HT1080 (cell line): ENCODE data around the gene MACROD2. TPM values are rescaled to one million over a fixed set of nuclear protein-coding genes. Genes with fewer than 3 reads are reported as not detected.

Experiments used
- DNase-seq: peaks from one replicate; pipeline ENCODE4 v3.0.0-alpha.2; 2015; ENCODE audit warnings: low read depth
- total RNA-seq: library from RNA; depleted of rRNA; stranded (reverse); fragments of >200 nt; shearing (Covaris generic); gene quantifications from 2 replicates; pipeline ENCODE4 v1.2.3, GENCODE V29; 2014

MACROD2 gene
- total RNA-seq, 1 experiment from 2014 or later, result 1.2 TPM

DNA sequence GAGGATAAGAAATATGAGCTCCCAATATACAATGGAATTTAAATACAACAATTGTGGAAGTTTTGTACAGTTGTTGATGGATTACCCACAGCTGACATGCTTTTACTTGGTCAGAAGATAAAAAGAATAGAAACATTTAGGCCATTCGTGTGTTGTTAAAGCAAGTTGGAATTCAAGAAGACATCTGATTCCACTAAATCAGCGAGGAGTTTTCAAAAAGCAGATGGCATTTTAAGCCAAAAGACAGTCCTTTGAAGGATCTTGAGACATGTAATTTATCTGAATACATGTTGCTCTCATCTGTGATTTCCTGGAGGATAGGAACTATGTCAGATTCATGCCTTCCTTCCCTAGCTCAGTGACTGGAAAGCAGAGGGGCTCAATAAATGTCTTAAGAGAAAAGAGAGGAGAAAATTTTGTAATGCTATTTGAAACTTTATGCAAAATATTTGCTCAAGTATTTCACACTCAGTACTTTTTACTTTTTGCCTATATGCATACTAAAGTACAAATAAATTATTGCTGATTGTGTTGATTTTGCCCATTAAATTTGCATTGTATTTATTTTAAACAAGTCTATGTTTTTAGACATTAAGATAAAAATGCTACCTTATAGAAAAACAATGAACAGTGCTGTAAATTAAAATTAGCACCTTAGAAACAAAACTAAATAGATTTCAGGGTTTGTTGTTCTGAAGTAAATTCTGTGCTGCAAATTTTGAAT, 1075.9 kb downstream of the MACROD2 start:
- no peak for DNase-seq

DNA sequence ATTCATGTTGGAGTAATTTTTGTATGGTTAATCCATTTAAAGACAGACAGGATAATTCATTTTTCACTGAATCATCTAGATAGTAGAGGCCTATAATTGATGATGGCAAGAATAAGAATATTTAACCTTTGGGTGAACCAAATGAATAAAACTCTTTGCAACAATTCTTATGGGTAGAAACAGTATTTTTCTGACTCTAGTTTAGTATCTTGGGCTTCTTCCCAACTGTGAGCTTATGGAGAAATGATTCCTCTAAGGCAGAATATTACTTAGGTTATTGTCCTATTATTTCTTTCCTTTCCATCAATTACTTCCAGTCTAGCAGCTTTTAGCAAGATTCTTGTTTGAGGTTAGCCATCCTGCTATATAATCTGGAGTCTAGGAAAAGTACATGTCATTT, 1077.0 kb downstream of the MACROD2 start:
- no peak for DNase-seq

DNA sequence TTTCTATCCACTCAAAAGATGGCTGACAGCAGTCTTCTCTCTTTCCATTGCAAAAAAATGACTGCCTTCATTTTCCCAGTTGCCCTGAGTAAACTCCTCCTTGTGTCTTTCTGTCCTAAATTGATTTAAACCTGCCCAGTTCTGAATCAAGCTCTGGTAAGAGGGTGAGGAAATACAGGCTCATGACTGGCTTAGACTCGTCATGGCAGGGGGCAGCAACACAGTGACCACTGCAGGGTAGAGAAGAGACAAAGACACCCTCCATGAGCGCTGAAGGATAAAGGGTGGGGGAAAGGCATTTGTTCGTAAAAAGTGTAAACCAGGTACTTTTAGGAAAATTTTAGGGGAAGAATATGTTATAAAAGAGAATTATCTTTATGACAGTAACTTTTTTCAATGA, 1080.3 kb downstream of the MACROD2 start:
- no peak for DNase-seq

DNA sequence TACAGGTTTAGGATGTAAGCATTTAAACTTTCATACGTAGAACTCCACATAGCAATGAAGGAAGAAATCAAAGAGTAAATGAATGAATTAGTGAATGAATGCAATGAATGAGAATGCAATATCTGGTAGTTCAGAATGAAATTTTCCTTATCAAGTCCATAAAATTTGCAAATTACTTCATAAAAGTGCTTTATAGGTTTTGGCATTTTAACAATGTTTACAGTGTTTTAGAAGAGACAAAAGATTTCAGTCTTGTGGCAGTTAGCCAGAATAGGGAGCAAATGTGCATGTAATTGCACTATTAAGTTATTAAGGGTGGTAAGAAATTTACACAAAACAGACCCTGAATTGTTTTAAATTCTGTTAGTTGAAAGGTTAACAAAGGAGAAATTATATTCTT, 1081.5 kb downstream of the MACROD2 start:
- no peak for DNase-seq

DNA sequence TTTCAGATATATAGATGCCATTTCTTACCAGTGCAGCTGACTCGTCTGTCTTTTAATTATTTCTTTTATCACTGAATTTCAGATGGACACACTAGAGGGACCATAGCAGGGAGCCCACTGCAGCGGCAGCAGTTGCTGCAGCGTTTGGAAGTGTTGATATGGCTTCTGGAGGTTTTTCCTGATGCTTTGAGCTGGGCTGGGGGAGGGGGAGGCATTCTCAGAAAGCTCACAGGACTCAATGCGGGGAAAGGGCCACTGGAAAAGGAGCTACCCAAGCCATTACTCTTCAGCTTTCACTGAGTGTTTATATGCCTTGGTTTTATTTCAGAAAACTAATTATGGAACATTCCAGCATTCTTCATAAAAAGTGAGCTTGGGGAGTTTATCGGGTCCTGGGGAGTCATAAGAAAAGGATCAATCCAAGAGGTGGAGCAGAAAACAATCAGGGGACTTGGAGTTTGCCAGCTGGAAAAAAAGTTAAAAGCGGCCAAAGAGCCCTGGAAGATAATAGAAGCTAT, 1082.5 kb downstream of the MACROD2 start:
- no peak for DNase-seq

DNA sequence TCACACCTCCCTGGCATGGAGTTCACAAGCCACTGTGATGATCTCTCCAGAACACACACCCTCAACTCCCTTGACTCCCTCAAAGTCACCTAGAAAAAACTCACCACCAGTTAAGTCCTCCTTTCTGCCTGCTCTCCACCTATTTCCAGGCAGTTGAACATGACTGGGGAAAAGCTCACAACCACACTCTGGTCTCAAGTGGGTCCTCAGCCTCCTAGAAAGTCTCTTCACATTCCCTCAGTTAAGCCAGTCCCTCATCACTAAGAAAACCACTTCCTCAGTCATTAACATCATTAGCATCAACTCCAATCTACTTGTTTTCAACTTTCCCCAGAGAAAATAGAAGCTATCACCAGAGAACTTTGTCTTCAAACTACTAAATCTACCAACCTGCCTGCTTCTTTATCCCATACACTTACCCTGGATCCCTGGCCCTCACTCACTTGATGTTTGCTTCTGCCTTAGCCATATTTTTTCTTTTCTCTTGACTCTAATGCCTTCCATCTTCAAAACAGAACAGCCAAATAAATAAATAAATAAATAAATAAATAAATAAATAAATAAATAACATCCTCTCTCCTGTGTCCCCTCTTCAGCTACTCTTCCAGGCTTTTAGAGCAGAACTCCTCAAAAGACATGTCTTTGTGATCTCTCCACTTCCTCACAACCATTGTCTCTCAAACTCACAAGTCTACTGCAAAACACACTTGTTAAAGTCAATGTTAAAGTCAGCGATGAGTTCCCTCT, 1084.5 kb downstream of the MACROD2 start:
- DNase-seq, result no peak

DNA sequence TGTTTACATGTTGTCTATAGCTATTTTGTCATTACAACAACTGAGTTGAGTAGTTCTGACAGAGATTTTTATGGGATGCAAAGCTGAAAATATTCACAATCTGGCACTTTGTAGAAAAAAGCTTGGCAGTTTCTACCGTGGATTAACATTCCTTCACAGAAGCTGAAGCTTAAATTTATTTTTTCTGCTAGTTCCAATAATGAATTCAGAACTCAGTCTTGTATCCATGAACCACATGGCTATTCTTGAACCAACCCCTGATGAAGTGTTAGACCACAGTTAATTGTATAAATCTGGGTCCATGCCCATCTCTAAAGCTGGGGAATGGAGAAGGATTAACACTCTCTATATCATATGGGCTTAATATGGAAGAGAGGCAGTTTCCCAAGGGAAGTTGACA, 1085.9 kb downstream of the MACROD2 start:
- no peak for DNase-seq

DNA sequence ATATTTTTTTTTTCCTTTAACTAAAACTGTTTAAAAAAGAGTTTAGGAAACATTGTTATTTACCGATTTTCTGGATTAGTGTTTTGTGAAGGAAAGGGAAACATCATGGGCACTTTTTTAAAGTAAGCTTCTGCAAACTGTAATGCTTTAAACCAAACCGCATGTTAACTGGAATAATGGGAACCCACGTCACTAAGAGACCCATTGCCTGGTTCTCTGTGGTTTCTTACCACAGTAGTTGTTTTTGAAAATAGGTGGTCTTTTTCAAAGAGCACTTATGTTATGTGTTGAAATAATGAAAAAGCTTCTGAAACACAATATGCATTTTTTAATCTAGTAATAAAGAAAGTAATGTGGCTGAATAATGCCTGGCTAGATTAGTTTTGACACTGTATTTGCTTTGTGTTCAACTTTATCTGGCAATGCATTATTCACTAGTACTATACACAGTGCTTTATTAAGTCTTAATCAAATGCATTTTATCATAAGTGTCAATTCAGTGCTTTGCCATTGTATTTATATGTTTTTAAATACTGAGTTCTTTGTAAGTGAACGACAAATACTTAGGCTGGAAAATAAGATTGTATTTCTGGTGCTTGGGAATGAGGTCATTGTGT, 1096.2 kb downstream of the MACROD2 start:
- DNase-seq, result no peak

DNA sequence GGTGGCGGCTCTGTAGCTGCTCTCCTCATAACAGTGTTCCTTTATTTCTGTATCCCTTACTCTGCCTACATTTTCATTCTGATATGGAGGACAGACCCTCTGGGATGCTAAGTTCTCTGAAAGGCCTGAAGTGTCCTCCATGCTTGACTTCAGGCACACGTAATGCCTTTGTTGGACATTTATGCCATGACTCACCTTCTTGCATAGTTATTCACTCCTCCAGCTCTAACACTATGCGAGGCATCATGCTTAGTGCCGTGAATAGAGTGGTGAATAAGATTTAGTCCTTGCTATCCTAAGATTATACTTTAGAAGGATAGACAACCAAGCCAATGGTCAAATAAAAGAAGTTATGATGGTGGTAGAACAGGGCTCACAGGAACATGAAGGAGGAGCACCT, 1103.0 kb downstream of the MACROD2 start:
- DNase-seq, result peak; percentile 13

DNA sequence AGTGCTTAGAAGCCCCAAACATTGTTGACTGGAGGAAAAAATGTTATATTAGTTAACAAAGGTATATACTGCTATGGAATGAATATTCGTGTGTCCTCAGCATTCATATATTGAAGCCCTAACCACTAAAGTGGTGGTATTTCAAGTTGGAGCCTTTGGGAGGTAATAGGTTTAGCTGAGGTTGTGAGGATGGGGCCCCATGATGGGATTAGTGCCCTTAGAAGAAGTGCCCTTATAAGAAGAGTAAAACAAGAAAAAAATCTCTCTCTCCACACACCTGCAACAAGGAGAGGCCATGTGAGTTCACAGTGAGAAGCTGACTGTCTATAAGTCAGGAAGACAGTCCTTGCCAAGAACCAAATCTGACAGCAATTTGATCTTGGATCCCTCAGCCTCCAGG, 1103.8 kb downstream of the MACROD2 start:
- DNase-seq, result no peak

DNA sequence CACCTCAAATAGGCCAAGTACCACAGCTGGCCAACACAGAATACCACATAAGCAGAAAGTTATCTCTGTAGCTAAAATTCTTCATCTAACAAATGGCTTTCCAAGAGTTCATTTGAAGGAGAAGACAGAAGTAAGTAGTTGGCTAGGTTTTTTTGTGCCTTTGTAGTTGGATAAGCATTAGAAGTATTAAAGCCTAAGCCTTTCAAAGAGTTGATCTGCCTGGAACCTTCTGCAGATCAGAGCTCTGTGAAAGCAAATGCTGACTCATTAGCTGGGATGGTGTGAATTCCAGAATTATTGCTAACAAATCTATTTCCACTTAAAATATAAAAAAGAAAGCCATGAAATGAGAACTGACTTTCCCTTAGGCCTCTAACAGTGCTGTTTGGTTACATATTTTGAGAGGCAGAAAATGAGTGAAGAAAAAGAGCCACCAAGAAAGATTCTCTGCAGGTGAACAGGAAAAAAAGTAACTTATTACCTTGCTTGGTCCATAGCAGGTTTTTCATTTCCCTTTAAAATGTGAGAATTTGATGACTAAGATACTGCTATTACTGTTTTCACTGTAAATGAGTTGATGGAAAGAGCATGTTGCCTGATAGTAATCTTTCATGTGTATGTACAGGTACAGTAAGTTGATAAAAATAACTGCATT, 1105.3 kb downstream of the MACROD2 start:
- peak; percentile 4 for DNase-seq

DNA sequence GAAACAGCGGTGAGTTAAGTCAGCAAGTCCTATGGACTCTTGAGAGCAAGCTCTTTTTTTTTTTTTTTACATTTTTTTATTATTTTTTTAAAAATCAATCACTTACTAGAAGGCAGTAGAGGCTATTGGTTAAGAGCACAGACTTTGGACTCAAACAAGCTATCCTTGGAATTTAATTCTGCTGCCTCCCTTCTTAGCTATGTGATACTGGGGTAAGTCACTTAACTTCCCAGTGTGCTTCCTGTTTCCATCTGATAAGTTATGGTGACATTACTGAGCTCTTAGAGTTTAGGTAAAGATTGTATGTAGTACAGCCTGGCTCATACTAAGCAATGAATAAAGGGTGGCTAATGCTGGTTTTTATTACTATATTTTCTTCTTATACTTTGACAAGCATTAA, 1112.6 kb downstream of the MACROD2 start:
- DNase-seq, result no peak

DNA sequence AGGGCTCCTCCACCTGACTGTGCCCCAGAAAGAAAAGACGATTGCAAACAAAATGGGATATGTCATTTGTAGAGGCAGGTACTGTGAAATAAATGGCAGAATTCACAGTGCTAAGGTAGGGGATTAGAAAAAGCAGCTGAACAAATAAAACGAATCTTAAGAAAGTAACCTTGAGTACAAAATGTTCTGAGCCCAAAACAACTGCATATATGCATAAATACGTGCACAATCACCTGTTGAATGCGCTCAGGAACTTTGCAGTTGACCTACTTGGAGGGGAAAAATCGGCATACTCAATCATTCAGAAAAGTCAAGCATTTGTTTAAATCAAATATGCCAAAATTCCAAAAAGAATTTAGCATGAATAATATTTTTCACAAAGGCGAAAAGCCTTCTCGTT, 1114.2 kb downstream of the MACROD2 start:
- no peak for DNase-seq

DNA sequence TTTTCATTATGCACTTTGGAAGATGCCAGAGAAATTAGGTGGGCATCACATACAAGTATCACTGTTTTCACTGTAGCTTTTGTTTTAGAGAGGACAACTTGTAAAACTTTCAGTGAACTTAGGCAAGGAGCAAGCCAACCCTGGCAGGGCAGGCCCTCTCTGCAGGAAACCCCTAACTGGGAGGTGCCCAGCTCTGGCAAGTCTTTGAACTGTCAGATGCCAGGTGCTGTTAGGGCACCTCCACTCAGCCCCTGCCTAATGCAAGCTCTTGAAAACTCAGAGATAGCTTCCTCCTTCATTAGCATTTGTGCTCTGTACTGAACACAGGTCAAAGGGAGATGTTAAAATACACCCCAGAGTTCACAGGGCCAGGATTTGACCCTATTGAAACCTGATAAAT, 1116.3 kb downstream of the MACROD2 start:
- DNase-seq, result no peak

DNA sequence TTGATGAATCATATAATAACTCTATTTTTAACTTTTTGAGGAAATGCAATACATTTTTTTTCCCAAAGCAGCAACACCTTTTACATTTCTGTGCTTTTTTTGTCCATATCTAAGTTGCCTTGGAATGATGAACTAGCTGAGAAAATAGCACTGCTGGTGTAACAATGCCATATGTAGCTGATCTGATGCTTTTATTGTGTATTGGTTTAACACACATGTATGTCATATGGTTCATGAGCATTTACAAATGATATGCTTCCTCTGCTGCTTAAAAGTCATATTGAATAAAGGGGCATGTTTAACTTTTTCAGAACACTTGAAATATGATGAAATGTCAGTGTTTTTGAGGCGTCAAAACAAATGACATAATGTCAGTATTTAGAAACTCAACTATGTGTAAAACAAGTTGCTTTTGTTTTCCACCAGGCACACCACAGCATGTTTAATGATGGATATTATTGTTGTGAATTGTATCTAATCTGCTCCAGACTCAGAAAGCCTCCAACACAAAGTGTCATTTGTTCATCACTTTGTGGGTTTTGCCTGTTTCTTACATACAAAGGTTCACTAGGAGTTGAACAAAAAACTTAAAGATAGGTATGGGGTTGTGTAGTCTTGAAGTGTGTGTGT, 1117.9 kb downstream of the MACROD2 start:
- no peak for DNase-seq

DNA sequence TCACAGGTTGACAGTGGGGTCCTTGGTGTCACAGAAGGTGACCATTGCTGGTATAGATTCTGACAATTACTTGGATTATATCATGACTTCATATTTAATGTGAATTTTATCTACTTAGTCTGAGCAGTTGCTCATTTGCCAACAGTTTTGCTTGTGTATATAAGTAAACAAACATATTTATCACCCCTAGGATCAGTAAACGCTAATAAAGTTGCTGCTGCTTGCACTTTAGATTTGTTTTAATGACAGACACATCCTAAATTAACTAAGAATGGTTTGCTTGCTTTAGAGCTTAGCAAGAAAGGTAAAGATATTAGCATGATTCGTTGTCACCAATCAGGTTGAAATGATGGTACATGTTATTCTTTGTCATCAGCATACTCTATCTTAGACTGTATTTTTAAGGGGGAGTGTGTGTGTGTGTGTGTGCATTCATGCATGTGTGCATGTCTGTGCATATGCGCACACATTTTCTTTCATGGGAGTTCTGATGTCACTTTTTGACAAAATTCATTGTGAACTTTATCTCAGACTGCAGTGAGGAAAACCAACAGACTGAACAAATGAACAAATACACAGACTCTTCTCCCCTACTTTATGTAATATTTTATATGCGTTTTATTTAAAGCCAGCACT, 1124.7 kb downstream of the MACROD2 start:
- no peak for DNase-seq

DNA sequence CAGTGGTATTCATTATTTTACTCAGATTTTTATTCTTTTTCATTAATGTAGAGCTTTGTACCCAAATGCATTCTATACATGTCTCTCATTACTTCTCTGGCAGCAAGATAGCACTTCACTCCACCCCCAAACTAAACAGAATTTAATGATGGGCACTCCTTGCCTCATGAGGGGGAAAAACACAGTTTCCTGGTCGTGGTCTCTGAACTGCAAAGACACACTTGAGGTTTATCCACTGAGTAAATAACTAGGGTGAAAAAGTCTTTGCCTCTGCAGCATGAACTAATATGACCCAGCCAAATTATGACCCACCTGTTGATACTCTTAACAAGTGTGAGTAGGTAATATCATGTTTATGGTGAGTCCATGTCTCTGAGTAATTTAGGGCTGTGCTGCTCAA, 1127.3 kb downstream of the MACROD2 start:
- no peak for DNase-seq

DNA sequence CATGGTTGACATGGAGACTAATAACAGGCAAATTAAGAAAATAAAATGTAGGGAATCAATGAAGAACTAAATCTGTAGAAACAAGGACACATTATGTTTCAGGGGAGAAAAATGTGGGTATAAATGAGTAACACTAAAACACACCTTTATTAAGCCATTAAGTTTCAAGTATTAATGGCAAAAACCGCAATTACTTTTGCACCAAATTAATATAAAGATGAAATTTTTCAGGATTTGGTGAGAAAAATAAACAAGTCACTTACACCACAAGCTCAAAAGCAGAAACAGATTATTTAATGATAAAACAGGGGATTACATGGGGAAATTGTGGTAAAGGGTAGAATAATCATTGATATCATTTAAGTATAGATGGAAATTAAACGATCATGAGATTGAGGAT, 1135.9 kb downstream of the MACROD2 start:
- DNase-seq, result no peak

DNA sequence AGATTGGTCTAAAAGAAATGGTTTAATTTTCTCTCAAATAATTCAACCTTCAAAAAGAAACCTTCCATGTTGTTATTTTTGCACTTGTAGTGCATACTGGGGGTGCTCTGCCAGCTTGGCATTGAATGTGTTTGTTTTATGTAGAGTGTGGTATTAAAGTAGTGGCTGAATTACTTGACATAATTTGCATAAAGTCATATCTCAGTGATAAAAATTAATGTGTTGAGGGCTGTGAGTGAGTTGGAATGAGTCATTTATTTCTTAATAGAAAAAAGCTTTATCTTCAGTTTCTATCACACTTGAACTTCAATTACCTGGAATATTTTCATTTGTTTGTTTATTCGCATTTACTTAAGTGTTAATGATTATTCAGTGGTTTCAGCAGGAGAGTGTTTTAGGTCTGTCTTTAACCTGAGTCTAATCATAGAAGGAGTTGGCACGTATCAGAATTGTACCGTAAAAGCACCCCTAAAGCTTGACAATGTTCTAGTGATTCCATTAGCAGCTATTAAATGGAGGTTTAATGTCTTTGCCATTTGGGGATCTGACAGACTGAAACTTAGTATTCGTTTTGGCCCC, 1143.3 kb downstream of the MACROD2 start:
- no peak for DNase-seq

DNA sequence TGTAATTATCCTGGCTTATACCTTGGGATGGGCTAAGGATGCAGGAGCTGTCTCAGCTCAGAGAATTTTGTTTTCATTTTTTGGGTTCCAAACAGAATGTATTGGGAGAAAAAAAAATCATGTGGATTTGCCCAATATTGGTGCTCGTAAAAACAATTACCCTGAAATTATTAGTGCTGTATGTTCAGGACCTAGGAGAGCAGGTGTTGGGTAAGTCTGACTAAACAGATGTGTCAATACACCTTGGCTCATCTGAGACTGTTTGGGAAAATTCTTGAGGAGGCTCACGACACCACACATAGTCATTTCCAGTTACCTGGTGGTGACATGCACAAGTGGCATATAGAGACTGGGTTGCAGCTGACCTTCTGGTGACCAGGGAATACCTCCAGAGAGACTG, 1144.2 kb downstream of the MACROD2 start:
- DNase-seq, result no peak

DNA sequence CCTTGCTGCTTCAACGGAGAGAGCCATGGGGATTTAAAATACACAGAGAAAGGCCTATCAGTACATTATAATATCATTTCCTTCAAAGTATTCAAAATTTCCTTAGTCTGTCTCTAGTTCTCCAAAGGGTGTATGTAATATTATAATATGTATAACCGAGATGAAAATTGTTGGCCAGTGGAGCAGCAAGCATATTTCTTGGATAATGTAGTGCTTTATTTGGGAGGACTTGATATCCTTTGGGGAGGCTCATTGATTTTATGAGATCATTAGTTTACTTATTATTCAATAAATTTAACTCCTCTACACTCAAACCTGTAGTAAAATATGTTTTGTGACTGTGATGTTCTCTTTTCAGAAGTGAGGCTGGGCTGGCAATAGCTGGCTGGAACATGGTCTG, 1145.0 kb downstream of the MACROD2 start:
- DNase-seq, result no peak
